GM18505 (cell line): Measurements from ENCODE around the gene PAGE4.

Source experiments
- ATAC-seq: cut with Tn5 transposase; IDR thresholded peaks from one replicate; pipeline ENCODE4 v1.9.1; 2021; ENCODE audit not compliant: unreplicated experiment
- POLR2A ChIP-seq: IDR thresholded peaks from 4 replicates; pipeline ENCODE4 v1.6.1; 2011; ENCODE audit warnings: borderline replicate concordance; ENCODE audit not compliant: insufficient read depth, insufficient read length; ENCODE audit errors: extremely low read depth

PAGE4 gene

DNA sequence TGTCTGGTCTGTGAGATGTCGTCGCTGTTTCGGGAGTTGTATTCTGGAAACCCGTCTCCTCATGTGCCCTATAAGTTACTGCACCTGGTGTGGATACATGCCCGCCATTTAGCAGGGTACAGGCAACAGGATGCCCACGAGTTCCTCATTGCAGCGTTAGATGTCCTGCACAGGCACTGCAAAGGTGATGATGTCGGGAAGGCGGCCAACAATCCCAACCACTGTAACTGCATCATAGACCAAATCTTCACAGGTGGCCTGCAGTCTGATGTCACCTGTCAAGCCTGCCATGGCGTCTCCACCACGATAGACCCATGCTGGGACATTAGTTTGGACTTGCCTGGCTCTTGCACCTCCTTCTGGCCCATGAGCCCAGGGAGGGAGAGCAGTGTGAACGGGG, 51.6 kb downstream of the PAGE4 start:
- no peak for ATAC-seq
- no peak for TF ChIP-seq POLR2A
